Pancreas (tissue), 10 donors: ENCODE results near the gene RPL32. TPM values are rescaled to one million over a fixed set of nuclear protein-coding genes. Genes with fewer than 3 reads are reported as not detected.
"Not testable (repeated sequence)": the region's sequence is repeated elsewhere in the genome, so short reads cannot be mapped to it uniquely, and the experiment has no call there.

ENCODE experiments used
- ATAC-seq, 4 donors: fragments of 200-7000 bp; cut with Tn5 transposase; one replicate each; pipeline versions ENCODE4 v1.8.0 to v1.9.1; 2020; ENCODE audit warnings: mild to moderate bottlenecking in 4 of 4, moderate library complexity in 4 of 4
- DNase-seq, 6 donors: peaks; one replicate each; pipeline ENCODE4 v3.0.0-alpha.2; 2020
- FAIRE-seq: peaks from 2 replicates; lab custom pipeline; 2012; peaks lifted over from hg19 to GRCh38; lab: Jason Lieb, UNC
- H3K27ac ChIP-seq, 4 donors: fragments of 200-600 bp; sonication (generic); 1 replicate in 3 of 4; 2 replicates in 1 of 4; pipeline versions ENCODE4 v1.5.0 to v1.8.0; 2020
- H3K27me3 ChIP-seq, 4 donors: fragments of 200-600 bp; one replicate each; pipeline ENCODE4 v1.8.0; 2021
- H3K36me3 ChIP-seq, 3 donors: fragments of 200-600 bp; sonication (generic) in 1 of 3; one replicate each; pipeline versions ENCODE4 v1.5.0 to v1.8.0; 2020 to 2021
- H3K4me1 ChIP-seq, 3 donors: fragments of 200-600 bp; one replicate each; pipeline ENCODE4 v1.8.0; 2021
- H3K4me3 ChIP-seq, 4 donors: fragments of 200-600 bp; sonication (generic) in 2 of 4; one replicate each; pipeline versions ENCODE4 v1.5.0 to v1.8.0; 2020 to 2021
- H3K9me3 ChIP-seq, 4 donors: fragments of 200-600 bp; one replicate each; pipeline ENCODE4 v1.8.0; 2021
- WGBS, 2 donors: extraction: QIAGEN DNeasy Blood & Tissue Kit; methylation state at CpG; one replicate each; pipeline ENCODE4 v1.1.7; 2013; 5-methylcytosine and 5-hydroxymethylcytosine counted together
- intact Hi-C, 3 donors: fragments of 100-400 bp; cut with DNase I; formaldehyde crosslinking; loops; one replicate each; pipeline versions ENCODE4 v1.11.1 to v1.14.2; 2022
- polyA plus RNA-seq, 2 donors: library from polyadenylated mRNA; stranded (reverse); fragments of 200-250 nt; gene quantifications; one replicate each; pipeline ENCODE4 v1.2.3, GENCODE V29; 2013
- total RNA-seq, 6 donors: library from RNA; stranded (reverse); fragmentation: NEBNext Ultra II Directional in 4 of 6; extraction: Animal tissue kit (Norgen Biotek cat#: 25700) in 4 of 6; gene quantifications; one replicate each; pipeline versions ENCODE4 v1.2.1 to v1.2.4, GENCODE V29; 2021 to 2023
- TF ChIP-seq, protein P1 (sequence below), 4 donors: fragments of 200-600 bp; sonication (generic) in 3 of 4; IDR thresholded peaks; one replicate each; pipeline versions ENCODE4 v1.5.0 to v1.8.0; 2021; ENCODE audit warnings: antibody characterized with exemption in 4 of 4
- donor health status: healthy with polysubstance abuse.
- donor health status: DM: no; HTN: no; CAD: no; lungs with moderate emphysema.
- donor health status: DM: no; HTN: no; CAD: no.
- donor health status: control.
- donor health status: control.
- donor health status: Bipolar disorder and iron deficiency.
- donor health status: DM: yes; HTN: yes; CAD: no.
- donor health status: DM: no; HTN: no; CAD: no.
- donor health status: DM: no; HTN: no; CAD: no.
- donor health status: DM: yes; HTN: yes; CAD: no.

Gene RPL32
- total and polyA plus RNA-seq, 8 donors: 931 to 1,793 (median 1,293) TPM

DNA sequence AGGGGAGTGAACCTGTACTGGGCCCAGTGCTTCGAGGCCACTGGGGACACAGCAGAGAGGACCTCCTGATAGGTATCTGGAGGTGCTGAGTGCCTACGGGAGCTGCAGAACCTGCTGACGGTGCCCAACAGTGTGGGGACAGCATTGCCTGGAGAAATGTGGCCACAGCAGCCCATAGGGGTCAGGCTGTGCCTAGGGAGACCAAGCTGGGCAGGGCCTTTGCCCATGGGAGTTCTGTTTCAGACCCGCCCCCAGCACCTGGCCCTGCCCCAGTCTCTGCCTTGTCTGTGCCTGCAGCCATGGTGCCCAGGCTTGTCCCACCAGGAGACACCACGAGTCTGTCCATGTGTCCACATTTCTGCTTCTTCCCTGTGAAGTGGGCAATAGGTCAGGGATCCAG is 15.3 kb upstream of the RPL32 start:
- 82 to 93% methylated on average over 5 of the region's 5 CpGs for WGBS, 2 donors
- Histone ChIP-seq H3K27ac (no peak overlapping the region), H3K4me3 (no peak overlapping the region), H3K9me3 (no peaks in the 10 kb centered on the region), H3K36me3 (no peaks in the 10 kb centered on the region), H3K27me3 (no peaks in the 10 kb centered on the region), H3K4me1 (no peaks in the 10 kb centered on the region)
- ATAC-seq: no peak
- intact Hi-C loops: no loop called here
- no peak for FAIRE-seq
- TF ChIP-seq, protein P1, sequence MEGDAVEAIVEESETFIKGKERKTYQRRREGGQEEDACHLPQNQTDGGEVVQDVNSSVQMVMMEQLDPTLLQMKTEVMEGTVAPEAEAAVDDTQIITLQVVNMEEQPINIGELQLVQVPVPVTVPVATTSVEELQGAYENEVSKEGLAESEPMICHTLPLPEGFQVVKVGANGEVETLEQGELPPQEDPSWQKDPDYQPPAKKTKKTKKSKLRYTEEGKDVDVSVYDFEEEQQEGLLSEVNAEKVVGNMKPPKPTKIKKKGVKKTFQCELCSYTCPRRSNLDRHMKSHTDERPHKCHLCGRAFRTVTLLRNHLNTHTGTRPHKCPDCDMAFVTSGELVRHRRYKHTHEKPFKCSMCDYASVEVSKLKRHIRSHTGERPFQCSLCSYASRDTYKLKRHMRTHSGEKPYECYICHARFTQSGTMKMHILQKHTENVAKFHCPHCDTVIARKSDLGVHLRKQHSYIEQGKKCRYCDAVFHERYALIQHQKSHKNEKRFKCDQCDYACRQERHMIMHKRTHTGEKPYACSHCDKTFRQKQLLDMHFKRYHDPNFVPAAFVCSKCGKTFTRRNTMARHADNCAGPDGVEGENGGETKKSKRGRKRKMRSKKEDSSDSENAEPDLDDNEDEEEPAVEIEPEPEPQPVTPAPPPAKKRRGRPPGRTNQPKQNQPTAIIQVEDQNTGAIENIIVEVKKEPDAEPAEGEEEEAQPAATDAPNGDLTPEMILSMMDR (IDR thresholded peaks at IDR 0.05): no peak
- no peak for DNase-seq

DNA sequence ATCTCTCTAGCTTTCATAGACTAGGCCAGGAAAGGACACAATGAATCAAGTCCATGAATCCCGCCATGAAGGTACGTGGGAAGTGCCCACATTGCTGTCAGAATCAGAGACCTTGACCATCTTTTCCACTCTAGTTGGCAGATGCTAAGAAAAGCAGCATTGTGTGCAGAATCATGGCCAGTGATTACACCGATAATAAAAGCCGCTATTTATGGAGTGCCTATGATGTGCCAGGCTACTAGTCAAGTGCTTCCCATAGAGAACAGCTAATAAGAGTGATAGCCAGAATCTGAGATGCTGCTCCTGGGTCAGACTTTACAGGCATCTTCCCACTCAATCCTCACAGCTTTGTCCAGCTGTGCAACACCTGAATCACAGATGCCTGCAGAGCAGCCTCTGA is 13.2 kb upstream of the RPL32 start:
- Histone ChIP-seq H3K9me3 (no peaks in the 10 kb centered on the region), H3K27me3 (no peaks in the 10 kb centered on the region), H3K27ac (no peak overlapping the region), H3K36me3 (no peaks in the 10 kb centered on the region), H3K4me1 (no peaks in the 10 kb centered on the region), H3K4me3 (no peak overlapping the region)
- no peak for FAIRE-seq
- intact Hi-C loops: no loop called here
- no peak for DNase-seq
- no peak for ATAC-seq
- TF ChIP-seq, protein P1 (IDR thresholded peaks at IDR 0.05): no peak
- WGBS, 2 donors: 57 to 59% methylated on average over 4 of the region's 4 CpGs

DNA sequence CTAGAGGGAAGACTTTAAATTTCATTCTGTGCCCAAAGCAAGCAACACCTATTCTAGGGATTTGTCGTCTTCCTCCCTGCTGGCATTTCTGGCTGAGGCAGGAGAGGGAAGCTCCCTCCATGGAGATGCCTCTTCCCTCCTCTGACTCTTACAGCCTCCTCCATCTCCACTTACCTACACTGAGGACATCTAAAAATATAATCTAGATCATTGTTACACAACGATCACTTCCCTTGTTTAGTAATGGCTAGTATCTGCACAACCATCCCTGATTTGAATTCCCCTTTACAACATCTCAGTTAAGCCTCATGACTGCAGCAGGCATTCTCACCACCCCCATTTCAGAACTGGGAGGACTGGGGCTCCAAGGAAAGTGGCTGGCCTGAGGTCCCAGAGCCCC is 12.5 kb upstream of the RPL32 start:
- H3K36me3 ChIP-seq, ATAC-seq, FAIRE-seq, H3K27me3 ChIP-seq, H3K9me3 ChIP-seq, DNase-seq, H3K4me1 ChIP-seq, intact Hi-C loops, H3K27ac ChIP-seq, H3K4me3 ChIP-seq: not testable (repeated sequence)
- 71 to 72% methylated on average over 2 of the region's 2 CpGs for WGBS, 2 donors

DNA sequence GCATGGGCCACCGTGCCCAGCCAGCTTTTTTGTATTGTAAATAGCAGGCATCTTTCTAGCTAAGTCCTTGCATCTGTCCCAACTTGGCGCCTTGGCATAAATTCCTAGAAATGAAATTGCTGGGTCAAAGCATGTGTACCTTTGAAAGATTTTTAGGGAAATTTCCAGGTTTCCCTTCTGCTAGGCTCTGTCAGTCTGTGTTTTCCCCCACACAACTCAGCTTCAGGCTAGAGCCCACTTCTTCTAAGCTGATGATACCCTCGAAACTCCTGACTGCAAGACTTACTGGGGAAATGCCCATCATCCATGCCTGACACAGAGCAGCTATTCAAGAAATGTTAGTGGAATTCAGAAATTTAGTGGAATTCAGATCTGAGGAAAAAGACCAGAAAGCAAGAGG is 10.8 kb upstream of the RPL32 start:
- ATAC-seq (no peak), FAIRE-seq (no peak), DNase-seq (no peak)
- H3K4me3 ChIP-seq: no peak overlapping the region
- no peaks in the 10 kb centered on the region for H3K9me3 ChIP-seq
- H3K36me3 ChIP-seq: no peaks in the 10 kb centered on the region
- H3K27me3 ChIP-seq: no peaks in the 10 kb centered on the region
- H3K4me1 ChIP-seq: peaks cover 6 to 11% (median 8%) of the 10 kb centered on the region in 3 donors
- TF ChIP-seq, protein P1 (IDR thresholded peaks at IDR 0.05): no peak
- intact Hi-C loops: no loop called here
- 80 to 83% methylated on average over 3 of the region's 3 CpGs for WGBS, 2 donors
- no peak overlapping the region for H3K27ac ChIP-seq

DNA sequence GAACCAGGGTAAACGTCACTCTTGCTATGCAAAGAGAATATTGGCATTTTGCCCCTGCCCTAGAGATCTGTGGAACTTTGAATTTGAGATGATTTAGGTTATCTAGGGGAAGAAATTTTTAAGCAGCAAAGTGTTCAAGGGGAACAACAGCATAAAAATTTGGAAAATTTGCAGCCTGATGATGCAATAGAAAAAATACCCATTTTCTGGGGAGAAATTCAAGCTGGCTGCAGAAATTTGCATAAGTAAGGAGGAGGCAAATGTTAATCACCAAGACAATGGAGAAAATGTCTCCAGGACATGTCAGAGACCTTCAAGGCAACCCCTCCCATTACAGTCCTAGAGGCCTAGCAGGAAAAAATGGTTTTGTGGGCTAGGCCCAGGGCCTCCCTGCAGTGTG is 4.4 kb upstream of the RPL32 start:
- ATAC-seq: no peak
- Histone ChIP-seq H3K4me3 (no peak overlapping the region), H3K9me3 (no peaks in the 10 kb centered on the region), H3K36me3 (no peaks in the 10 kb centered on the region), H3K4me1 (peaks cover 10 to 12% (median 10%) of the 10 kb centered on the region in 3 donors), H3K27me3 (no peaks in the 10 kb centered on the region), H3K27ac (no peak overlapping the region)
- WGBS, 2 donors: 27 to 32% methylated on average over 1 of the region's 1 CpG
- no peak for DNase-seq
- intact Hi-C loops: no loop called here
- FAIRE-seq: no peak
- TF ChIP-seq, protein P1 (IDR thresholded peaks at IDR 0.05): no peak
